Measurements from ENCODE around the gene TUG1.

DNA sequence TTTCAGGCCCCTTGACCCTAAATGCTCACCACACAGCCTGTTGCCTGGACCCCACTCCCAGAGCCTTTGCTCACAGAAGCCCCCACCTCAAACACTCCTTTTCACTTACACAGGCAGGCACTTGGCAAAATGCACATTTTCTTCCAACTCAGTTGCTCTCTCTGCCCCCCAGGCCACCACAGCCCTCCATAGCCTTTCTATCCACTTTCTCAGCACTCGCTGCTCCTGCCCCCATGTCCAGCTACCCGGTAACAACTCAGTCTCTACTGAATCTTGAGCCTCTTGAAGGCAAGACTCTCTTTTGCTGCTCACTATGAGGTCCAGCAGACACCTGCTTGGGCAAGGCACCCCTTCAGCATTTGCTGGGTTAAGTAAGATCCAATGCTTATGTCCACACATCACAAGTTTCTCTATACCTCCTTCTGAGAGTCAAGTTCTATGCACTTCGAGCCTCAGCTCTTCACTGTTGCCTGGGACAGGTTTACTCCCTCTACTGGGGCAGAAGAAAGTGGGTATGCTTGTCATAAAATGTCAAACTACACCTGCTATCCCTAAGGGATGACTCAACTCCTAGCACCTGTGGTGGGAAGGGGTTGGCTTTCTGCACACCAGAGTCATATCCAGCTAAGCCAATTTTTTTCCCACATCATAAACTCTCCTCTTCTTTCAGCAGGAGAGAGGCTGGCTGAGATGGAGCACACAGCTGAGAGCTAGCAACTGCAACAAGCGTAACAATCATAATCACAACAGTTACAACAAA, 37.3 kb upstream of the TUG1 start:
- TF ChIP-seq POLR2AphosphoS5 (IDR thresholded peaks at IDR 0.05) (no peak), POLR2A (IDR thresholded peaks at IDR 0.05; ENCODE audit: low read depth) (no peak)
- TF ChIP-seq, protein P1, sequence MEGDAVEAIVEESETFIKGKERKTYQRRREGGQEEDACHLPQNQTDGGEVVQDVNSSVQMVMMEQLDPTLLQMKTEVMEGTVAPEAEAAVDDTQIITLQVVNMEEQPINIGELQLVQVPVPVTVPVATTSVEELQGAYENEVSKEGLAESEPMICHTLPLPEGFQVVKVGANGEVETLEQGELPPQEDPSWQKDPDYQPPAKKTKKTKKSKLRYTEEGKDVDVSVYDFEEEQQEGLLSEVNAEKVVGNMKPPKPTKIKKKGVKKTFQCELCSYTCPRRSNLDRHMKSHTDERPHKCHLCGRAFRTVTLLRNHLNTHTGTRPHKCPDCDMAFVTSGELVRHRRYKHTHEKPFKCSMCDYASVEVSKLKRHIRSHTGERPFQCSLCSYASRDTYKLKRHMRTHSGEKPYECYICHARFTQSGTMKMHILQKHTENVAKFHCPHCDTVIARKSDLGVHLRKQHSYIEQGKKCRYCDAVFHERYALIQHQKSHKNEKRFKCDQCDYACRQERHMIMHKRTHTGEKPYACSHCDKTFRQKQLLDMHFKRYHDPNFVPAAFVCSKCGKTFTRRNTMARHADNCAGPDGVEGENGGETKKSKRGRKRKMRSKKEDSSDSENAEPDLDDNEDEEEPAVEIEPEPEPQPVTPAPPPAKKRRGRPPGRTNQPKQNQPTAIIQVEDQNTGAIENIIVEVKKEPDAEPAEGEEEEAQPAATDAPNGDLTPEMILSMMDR (IDR thresholded peaks at IDR 0.05) = no peak

Measured in esophagus muscularis mucosa (tissue), 3 donors.